HTERT RPE-1 (cell line): Measurements from ENCODE around the gene WDFY4.

Experiments
- in situ Hi-C: fragments of 300-500 bp; cut with MboI; formaldehyde crosslinking; loops from 4 replicates; pipeline ENCODE4 v1.14.3; 2020; ENCODE audit warnings: low sequenced_read_pairs

Gene WDFY4

DNA sequence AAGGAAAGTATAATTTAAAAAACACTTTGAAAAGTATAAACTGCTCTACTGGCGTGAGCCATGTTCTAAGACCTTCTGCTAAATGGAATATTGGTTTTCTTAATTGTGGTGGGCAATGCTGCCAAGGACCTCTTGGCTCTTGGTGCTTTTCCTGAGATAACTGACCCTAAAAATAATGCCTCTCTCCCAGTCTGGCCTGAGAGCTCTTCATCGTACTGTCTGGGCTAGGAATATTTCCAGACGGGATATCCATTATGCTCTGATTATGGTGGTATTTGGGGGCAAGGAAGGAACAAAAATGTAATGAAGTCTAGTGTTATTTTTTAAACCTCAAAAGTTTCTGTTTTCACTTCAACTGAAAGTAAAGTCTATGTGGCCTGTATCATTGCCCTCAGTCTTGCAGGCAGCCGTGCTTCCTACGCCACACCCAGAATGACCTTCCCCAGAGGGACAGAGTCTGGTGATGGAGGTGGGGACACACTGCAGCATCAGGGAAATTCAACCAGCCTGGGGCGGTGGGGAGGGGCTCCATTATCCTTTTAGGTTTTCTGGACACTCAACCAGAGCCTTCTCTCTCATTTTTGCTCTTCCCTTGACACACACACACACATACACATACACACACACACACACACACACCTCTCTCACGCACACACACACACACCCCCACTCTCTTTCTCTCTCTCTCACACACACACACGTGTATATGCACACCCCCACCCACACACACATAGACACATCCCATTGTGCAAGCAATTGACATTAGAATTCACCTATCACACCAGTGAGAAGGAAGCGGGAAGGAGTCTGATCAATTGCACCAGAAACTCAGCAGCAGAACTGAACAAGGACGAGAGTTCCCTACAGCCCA lies 155.4 kb downstream of the WDFY4 start:
- in situ Hi-C loops, result no loop called here

DNA sequence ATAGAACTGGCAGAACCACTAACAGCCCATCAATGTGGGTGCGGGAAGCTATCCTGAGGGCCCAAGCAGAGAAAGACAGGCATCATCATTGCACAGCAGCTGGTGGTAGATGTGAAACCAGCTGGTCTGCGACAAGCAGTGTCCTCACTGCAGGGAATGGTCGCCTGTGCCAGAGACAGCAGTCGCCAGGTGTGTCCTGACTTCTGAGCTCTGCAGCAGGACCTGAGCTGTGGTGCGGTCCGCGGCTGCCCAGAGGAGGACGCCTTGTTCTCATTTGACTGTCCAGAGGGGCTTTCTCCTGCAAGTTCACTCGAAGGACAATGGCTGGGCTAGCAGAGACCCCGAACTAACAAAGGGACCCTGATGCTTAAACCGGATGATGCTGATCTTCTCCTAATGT lies 157.6 kb downstream of the WDFY4 start:
- in situ Hi-C loops, result no loop called here

DNA sequence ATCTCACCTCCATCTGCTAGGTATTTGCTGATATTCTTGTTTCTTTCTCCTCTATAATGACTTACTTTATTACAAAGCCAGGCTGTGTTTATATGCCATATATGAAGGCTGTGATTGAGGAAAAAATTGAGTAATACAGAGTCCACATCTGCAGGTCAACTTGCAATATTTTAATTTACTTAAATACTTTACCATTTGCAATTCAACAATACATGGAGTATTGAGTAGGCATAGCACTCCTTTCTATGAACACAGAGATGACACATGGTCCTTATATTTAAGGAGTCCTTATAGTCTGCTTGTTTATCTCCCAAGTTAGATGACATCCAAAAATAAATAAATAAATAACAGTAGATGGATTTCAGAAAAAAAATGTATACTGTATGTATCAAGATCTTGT lies 158.5 kb downstream of the WDFY4 start:
- in situ Hi-C loops, result no loop called here

DNA sequence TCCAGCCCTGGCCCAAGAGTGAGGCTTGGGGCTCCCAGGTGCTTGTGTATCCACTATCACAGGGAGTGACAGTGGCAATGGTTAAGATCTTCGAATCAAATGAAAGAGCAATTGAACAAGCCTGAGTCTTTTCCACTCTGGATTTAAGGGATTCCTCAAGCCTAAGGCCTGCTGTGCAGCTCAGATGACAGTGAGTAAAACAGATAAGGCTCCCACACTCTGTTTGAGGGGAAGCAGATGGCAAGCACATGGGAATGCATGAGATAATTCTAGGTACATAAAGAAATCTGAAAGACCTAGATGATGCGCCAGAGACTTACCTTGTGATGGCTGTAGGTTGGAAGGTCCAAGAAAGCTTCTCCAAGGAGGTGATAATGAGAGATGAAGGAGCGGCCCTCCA lies 159.9 kb downstream of the WDFY4 start:
- in situ Hi-C loops, result no loop called here

DNA sequence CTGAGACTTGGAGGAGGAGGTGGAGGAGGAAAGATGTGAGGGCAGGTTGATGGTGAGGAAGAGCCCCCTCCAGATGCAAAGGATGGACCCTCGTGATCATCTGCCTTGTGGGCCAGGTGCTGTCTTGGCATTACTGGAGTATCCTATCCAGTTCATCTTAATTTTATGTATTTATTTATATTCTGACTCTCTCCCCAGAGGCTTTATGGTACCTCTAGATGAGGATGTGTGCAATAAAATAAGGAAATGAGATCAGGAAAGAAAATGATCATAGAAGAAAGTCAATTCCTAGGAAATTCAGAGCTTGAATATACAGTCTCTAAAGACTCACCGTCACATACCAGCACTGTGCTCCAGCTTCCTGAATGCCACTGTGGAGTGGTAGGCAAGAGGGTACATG lies 160.8 kb downstream of the WDFY4 start:
- in situ Hi-C loops, result no loop called here

DNA sequence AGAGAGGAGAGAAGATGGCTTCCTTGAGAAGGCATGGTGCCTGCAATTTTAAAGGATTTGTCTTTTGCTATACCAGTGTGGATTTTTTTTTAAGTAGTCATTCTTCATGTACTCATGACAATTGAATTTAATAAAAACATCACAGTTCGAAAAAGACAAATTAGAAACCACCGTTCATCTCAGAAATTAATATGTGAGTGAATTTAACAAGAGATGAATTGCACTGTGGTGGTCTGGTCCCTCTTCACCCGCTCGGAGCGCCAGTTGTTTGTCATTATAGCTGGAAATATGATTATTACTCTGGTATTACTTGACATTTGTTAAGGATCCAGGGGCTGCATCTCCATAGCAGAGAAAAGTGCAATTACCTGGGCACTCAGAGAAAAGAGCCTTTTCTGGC lies 163.0 kb downstream of the WDFY4 start:
- in situ Hi-C loops, result no loop called here

DNA sequence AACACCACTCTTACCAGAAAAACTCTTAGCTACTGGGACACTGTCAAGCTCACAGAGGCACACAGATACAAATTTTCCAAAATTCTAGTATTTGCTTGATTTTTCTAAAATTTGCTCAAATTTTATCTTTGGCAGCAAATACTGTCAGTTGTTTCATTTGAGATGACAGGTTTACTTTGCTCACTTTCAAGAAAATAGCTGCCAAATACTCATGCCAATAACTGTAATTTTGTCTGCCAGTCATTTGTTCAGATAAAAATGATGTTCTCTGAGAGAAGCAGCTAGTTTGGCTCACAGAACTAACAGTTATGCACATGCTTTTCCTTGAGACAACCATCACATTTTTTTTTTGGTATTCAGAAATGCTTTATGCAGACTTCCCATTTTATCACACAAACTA lies 172.2 kb downstream of the WDFY4 start:
- in situ Hi-C loops, result no loop called here

DNA sequence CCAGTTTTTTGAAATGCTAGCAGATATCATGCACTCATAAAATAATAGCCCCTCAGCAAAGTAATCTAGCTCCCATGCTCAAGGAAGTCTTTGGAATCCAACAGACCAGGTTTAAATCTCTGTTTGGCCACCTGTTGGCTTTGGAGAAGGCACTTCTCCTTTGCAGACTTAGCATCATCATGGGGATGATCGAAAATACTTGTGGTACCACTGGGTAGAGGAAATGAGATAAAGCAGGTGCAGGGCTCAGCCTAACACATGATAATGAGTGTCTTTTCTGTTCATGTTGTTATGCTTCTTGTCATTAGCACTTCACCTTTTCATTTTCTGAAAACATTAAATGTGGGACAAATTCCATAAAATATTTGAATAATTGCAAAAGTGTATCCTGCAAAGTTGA lies 187.6 kb downstream of the WDFY4 start:
- in situ Hi-C loops, result no loop called here

DNA sequence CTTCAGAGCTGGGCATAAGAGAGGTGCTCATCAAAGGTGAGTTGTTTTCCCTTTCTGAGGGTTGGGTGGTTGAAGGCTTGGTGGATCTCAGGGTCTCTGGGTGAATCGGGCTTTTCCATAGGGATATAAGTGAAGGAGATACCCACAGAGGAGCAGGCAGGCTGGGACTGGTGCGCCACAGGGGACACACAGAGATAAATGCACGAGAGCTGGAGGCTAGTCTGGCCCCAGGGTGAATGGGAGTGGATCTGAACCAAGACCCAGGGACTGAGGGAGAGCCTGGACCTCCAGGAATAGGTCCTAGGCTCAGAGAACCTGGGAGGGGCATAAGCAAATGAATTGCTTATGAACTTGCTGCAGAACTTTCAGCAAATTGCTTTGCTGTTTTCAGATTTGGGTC lies 193.4 kb downstream of the WDFY4 start:
- in situ Hi-C loops, result no loop called here

DNA sequence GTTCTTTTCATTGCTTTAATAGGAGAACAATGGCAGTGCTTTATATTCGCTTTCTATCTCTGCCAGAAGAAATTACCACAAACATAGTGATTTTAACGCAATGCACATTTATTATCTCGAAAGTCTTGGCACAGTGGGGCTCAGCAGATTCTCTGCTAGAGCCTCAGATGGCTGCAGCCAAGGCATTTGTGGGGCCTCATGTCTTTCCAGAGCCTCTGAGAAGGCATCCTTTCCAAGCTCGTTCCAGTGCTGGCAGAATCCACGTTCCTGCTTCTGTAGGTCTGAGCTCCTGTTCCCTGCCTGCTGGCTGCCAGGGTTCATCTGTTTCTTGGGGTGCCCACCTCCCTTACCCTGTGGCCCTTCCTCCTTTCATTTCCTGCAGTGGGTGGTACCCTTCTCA lies 194.8 kb downstream of the WDFY4 start:
- in situ Hi-C loops, result no loop called here

DNA sequence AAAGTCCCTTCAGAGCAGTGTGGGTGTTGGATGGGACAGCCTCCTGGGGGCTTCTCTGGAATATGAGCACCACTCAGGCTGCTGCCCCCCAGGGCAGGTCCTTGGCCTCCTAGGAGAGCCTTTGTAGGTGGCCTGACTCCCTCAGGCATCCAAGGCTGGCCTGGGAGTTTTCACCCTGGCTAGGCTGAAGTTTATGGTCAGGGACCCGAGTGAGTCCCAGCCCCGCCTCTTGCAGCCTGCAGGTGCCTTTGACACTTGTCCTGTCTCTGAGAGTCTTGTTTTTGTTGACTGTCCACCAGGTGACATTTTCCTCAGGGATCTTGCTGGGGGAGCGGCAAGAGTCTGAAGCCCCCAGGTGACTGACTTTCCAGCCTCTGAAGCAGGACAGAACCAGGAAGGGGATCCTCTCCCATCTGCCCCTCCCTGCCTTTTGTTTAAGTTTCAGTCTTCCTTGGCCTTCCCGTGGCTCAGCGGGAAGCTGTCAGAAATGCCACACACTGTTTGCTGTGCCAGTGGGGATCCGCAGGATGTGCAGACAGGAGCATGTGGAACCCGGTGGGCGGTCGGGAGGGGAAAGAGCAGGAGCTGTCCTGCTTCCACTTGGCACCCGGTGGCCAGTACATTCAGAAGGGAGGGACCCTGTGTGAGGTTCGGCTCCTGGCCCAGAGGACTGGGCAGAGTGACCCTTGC lies 195.5 kb downstream of the WDFY4 start:
- in situ Hi-C loops, result no loop called here

DNA sequence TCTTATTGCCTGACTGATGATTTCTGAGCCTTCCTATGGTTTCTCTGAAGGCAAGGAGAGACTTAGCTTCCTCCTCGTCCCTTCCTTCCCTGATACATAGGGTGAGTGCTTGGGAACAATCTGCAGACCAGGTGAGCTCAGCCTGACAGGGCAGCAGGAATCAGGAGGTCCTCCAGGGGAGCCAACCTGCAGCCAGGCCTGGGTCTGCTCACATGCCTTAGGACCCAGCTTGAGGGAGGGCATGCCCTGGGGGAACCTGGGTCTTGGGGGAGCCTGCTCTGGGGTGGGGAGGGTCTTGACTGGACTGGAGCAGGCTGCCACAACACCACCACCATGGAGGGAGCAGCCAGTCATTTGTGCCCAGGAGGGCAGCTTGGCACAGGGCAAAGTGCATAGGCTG lies 197.3 kb downstream of the WDFY4 start:
- in situ Hi-C loops, result no loop called here

DNA sequence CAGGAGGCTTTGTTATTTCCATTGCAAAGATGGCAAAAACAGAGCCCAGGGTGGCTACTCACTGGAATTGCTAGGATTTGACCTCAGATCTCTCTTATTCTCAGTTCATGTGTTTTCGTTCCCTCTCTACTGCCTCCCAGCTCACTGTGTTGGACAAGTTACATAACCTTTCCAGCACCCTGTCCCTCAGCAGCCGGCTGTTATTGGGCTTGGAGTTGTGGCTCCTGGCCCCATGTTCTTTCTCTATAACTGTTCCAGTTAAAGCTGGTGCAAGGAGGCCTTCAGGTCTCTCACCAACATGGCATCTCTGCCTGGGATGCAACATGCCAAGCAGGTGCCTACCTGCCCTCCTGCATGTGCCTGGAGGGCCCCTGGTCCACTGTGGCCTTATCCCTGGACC lies 198.2 kb downstream of the WDFY4 start:
- in situ Hi-C loops, result no loop called here

DNA sequence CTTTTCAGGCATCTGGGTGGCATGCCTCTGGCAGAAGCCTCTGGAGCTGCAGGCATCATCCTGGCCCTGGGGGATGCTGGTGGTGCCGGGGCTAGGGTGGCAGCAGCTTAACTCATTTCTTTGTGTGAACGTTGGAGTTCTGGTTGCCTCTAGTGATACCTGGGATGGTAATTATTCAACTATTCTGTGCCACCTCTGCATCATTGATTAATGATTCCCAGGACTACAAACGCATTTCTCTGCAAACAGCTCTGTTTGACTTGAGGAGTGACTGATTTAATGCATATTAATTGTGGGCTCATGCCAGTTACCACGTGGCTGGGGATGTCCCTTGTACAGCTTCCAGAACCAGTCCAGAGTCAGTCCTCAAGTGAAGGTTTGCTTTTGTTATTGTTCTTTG lies 199.0 kb downstream of the WDFY4 start:
- in situ Hi-C loops, result no loop called here

DNA sequence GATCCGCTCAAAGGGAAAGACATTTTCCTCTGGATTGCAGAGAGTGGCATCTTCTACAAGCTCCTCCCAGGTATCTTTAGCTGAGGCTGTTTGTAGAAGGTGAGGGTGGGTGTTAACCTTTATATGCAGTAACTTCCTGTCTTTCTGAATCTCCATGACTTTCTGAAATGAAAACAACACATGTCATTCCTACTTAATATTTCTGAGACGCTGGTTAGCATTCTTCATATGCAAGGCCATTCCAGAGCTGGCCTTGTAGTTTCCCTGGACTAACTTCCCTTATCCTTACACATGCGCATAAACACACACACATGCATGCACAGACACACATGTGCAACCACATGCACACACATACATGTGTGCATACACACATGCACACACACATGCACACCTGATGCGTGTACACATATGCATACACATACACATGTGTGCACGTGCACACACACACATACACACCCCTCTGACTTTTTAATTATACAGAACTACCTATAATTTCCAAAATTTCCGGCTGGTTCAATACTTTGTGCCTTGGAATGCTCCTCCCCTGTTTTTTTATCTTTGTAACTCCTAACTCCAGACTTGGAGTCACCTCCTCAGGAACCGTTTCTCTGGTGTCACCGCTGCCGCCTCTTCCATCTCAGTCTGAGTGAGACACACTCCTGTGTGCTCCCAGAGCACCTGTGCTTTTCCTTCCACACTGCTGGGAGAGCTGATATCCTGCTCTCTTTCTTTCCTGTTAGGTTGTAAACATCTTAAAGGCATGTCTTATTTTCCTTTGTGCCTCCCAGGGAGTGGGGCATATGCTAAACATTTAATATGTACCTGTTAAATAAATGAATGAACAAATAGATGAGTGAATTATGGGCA lies 199.7 kb downstream of the WDFY4 start:
- in situ Hi-C loops, result no loop called here

DNA sequence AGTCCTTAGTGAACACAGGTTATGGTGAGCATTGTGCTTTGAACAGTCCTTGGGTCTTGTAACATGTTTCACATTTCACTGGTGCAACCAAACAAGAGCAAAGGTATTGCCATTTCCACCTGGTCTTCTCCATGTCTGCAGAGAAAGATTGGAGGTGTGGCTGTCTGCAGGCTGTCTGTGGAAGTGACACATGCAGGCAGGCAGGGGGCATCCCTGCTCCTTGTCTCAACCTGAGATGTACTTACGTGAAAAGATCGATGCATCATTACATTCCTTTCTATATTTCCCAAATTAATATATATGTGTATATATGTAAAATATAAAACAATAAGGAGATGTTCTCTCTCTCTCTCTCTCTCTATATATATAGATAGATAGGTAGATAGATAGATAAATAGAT lies 200.7 kb downstream of the WDFY4 start:
- in situ Hi-C loops, result no loop called here

DNA sequence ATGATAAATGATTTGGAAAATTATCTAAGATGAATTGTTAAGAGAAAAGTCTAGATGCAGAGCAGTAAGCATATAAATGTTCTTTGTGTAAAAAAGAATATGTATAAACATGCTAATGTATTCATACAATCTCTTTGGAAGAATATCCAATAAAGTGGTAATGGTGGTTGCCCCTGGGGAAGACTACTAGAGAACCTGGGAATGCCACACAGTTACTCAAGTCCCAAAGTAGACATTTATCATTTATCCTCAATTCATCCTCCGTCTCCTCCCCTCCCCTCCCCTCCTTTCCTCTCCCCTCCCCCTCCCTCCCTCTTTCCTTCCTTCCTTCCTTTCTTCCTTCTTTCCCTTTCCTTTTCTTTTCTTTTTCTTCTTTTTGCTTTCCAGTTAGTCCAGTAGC lies 203.3 kb downstream of the WDFY4 start:
- in situ Hi-C loops, result no loop called here

DNA sequence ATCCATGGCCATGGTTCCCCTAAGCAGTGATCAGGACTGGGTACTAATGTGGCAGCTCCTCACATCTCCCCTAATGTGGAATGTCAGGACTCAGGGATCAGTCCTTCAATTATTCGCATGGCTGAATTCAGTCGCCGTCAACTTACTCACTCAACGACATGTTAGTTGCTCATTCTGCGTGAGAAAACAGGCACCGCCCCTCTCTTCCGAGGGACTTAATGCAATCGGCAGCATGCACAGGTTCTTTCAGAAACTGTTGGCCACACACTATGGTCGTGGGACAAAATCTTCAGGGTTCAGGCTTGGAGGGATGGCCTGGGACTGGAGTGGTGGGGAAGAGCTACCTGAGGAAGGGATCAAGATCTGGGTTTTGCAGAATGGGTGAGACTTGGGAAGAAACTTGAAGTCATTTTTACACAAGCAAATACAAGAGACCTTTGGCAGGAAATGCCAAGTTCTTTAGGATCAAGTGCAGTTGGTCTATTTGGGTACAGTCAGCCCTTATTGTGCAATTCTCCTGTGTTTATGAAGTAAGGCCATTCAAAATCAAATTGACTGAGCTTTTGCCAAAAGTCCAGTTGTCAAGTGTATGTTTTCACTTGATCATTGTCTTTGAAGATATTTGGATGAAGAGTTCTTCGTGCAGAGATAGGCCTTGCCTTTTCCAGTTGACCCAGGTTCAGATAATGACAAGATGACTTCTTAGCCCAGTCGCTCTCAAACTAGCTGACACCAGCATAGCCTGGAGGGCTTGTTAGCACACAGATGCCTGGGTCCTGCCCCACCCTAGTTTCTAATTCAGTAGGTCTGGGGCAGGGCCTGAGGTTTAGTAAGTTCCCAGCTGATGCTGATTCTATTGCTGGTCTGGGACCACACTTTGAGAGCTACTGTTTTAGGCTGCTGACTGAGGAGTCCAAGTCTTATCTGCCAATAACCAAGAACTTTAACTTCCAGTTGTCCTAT lies 206.5 kb downstream of the WDFY4 start:
- in situ Hi-C loops, result no loop called here

DNA sequence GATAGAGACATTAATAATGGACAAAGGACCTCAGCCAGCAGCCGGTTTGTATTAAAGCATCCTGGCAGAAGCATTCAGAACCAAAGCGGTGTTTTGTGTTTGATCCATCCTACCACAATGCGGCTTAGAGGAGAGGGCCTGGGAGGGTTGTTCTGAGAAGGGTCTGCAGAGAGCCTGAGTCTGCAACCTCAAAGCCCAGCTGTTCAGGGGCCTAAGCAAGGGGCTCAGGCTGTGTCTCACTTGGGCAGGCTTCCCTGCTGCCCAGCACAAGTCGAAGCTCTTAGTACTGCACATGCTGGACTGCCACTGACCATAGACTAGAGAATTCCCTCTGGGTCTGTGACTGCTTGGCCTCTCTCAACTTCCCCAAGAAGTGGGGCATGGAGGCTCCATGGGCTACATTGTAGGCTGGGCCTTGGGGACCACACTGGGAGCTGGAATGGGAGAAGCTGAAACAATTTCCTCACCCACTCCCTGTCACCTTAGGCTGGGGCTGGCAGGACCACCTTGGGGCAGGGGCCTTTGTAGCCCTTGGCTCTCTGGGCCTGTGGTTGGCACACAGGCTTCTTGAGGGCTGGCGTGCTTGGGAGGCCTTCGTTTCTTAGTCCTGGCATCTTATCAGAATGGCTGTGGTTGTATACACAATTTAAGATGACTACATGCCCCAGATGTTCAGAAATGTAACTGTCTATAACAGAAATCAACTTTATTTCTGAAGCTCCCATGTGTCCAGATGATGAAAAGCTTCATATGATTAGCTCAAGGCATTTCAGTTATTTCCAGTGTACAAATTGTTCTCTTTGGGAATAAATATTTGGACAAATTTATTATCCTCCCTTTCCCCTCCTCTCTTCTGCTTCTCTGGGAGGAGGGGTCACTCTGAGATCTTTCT lies 210.5 kb downstream of the WDFY4 start:
- in situ Hi-C loops, result no loop called here
